HT1080 (cell line): ENCODE data around the gene CASZ1. TPM values are rescaled to one million over a fixed set of nuclear protein-coding genes. Genes with fewer than 3 reads are reported as not detected.

ENCODE experiments used
- DNase-seq: peaks from one replicate; pipeline ENCODE4 v3.0.0-alpha.2; 2015; ENCODE audit warnings: low read depth
- total RNA-seq: library from RNA; depleted of rRNA; stranded (reverse); fragments of >200 nt; shearing (Covaris generic); gene quantifications from 2 replicates; pipeline ENCODE4 v1.2.3, GENCODE V29; 2014

CASZ1 gene
- total RNA-seq, 1 experiment from 2014 or later = 1.7 TPM

- DNase-seq = no peak
Observed at GRCh38 chr1:10686404-10687040, 109.9 kb downstream of the CASZ1 start.

- DNase-seq = no peak
Observed at GRCh38 chr1:10685808-10686403, 110.5 kb downstream of the CASZ1 start.

GRCh38 chr1:10685196-10685807 is 111.1 kb downstream of the CASZ1 start:
- DNase-seq = no peak

GRCh38 chr1:10684221-10684620 is 112.2 kb downstream of the CASZ1 start:
- no peak for DNase-seq

- DNase-seq = no peak
Observed at GRCh38 chr1:10682449-10683309, 113.8 kb downstream of the CASZ1 start.

- DNase-seq = no peak
Observed at GRCh38 chr1:10682108-10682445, 114.4 kb downstream of the CASZ1 start.

GRCh38 chr1:10681296-10682107 is 114.9 kb downstream of the CASZ1 start:
- DNase-seq = no peak

- no peak for DNase-seq
Observed at GRCh38 chr1:10680487-10680886, 116.0 kb downstream of the CASZ1 start.

GRCh38 chr1:10679496-10680220 is 116.8 kb downstream of the CASZ1 start:
- peak; percentile 77 for DNase-seq

- DNase-seq = no peak
Observed at GRCh38 chr1:10678852-10679251, 117.6 kb downstream of the CASZ1 start.

- DNase-seq = no peak
Observed at GRCh38 chr1:10678402-10678801, 118.0 kb downstream of the CASZ1 start.

- DNase-seq = no peak
Observed at GRCh38 chr1:10677491-10678391, 118.7 kb downstream of the CASZ1 start.

- DNase-seq = no peak
Observed at GRCh38 chr1:10676963-10677362, 119.5 kb downstream of the CASZ1 start.

- no peak for DNase-seq
Observed at GRCh38 chr1:10675813-10676212, 120.6 kb downstream of the CASZ1 start.

GRCh38 chr1:10674700-10675609 is 121.5 kb downstream of the CASZ1 start:
- no peak for DNase-seq

GRCh38 chr1:10674222-10674621 is 122.2 kb downstream of the CASZ1 start:
- no peak for DNase-seq

GRCh38 chr1:10673109-10673711 is 123.2 kb downstream of the CASZ1 start:
- no peak for DNase-seq
